ENCODE results near the gene IGF2BP2. TPM values are rescaled to one million over a fixed set of nuclear protein-coding genes. Genes with fewer than 3 reads are reported as not detected.
A peak's percentile ranks its signal among the peaks of the same experiment; 100 is the strongest.

The IGF2BP2 gene
- total RNA-seq, 1 donor from 2014 or later = 187 TPM

GRCh38 chr3:185828755-185829154 lies 3.9 kb upstream of the IGF2BP2 start:
- Mint-ChIP-seq H3K9me3 (ENCODE audit: low read depth) (peaks cover 12% of the 10 kb centered on the region), H3K4me1 (ENCODE audit: low read depth) (peaks cover 15% of the 10 kb centered on the region)

DNA sequence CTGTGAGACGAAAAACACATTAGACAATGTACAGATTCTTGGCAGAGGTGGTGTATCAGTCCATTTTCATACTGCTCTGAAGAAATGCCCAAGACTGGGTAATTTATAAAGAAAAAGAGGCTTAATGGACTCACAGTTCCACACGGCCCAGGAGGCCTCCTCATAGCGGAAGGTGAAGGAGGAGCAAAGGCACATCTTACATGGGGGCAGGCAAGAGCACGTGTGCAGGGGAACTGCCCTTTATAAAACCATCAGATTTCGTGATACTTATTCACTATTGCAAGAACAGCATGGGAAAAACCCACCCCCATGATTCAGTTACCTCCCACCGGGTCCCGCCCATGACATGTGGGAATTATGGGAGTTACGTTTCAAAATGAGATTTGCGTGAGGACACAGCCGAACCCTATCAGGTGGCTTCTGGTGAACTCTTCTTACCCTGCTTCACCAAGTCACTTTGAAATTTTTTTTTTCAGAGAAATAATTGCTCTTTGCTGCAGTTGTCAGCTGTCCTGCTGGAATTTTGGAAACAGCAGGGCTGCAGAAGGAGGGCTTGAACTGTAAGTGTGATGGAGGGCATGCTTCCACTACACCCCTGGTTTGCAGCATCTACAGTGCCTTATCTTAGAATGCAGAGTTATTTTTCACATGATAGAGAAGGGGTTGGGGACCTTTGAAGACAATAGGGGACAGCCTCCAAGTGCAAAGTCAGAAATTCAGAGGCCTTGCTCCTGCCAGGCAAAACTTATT lies 2.9 kb upstream of the IGF2BP2 start:
- no peaks in the 10 kb centered on the region for H3K27me3 Mint-ChIP-seq
- peak overlapping the region; percentile 37 for H3K27ac Mint-ChIP-seq
- H3K4me1 Mint-ChIP-seq (ENCODE audit: low read depth) = peaks cover 15% of the 10 kb centered on the region
- peaks cover 29% of the 10 kb centered on the region for H3K36me3 Mint-ChIP-seq (ENCODE audit: insufficient read depth)
- DNase-seq (ENCODE audit: low spot score, unreplicated experiment) = no peak
- TF ChIP-seq, protein P1, sequence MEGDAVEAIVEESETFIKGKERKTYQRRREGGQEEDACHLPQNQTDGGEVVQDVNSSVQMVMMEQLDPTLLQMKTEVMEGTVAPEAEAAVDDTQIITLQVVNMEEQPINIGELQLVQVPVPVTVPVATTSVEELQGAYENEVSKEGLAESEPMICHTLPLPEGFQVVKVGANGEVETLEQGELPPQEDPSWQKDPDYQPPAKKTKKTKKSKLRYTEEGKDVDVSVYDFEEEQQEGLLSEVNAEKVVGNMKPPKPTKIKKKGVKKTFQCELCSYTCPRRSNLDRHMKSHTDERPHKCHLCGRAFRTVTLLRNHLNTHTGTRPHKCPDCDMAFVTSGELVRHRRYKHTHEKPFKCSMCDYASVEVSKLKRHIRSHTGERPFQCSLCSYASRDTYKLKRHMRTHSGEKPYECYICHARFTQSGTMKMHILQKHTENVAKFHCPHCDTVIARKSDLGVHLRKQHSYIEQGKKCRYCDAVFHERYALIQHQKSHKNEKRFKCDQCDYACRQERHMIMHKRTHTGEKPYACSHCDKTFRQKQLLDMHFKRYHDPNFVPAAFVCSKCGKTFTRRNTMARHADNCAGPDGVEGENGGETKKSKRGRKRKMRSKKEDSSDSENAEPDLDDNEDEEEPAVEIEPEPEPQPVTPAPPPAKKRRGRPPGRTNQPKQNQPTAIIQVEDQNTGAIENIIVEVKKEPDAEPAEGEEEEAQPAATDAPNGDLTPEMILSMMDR (IDR thresholded peaks at IDR 0.05; ENCODE audit: unreplicated experiment) = no peak
- no peak overlapping the region for H3K4me3 Mint-ChIP-seq (ENCODE audit: low read depth)
- H3K9me3 Mint-ChIP-seq (ENCODE audit: low read depth) = peaks cover 12% of the 10 kb centered on the region

More at GRCh38 chr3:185828755-185829154, 3.9 kb upstream of the IGF2BP2 start:
- Mint-ChIP-seq H3K36me3 (ENCODE audit: insufficient read depth) (peaks cover 29% of the 10 kb centered on the region), H3K27ac (no peak overlapping the region), H3K4me3 (ENCODE audit: low read depth) (no peak overlapping the region), H3K27me3 (no peaks in the 10 kb centered on the region)
- DNase-seq (ENCODE audit: low spot score, unreplicated experiment) = no peak
- TF ChIP-seq, protein P1 (IDR thresholded peaks at IDR 0.05; ENCODE audit: unreplicated experiment) = no peak

- Mint-ChIP-seq H3K4me1 (ENCODE audit: low read depth) (peaks cover 25% of the 10 kb centered on the region), H3K27ac (peak overlapping the region; percentile 91), H3K36me3 (ENCODE audit: insufficient read depth) (peaks cover 26% of the 10 kb centered on the region), H3K4me3 (ENCODE audit: low read depth) (peak overlapping the region; percentile 85), H3K27me3 (no peaks in the 10 kb centered on the region), H3K9me3 (ENCODE audit: low read depth) (peaks cover 8% of the 10 kb centered on the region)
- TF ChIP-seq, protein P1 (IDR thresholded peaks at IDR 0.05; ENCODE audit: unreplicated experiment) = no peak
- peak; percentile 47 for DNase-seq (ENCODE audit: low spot score, unreplicated experiment)
Observed at GRCh38 chr3:185825639-185826481, 1.0 kb upstream of the IGF2BP2 start.

DNA sequence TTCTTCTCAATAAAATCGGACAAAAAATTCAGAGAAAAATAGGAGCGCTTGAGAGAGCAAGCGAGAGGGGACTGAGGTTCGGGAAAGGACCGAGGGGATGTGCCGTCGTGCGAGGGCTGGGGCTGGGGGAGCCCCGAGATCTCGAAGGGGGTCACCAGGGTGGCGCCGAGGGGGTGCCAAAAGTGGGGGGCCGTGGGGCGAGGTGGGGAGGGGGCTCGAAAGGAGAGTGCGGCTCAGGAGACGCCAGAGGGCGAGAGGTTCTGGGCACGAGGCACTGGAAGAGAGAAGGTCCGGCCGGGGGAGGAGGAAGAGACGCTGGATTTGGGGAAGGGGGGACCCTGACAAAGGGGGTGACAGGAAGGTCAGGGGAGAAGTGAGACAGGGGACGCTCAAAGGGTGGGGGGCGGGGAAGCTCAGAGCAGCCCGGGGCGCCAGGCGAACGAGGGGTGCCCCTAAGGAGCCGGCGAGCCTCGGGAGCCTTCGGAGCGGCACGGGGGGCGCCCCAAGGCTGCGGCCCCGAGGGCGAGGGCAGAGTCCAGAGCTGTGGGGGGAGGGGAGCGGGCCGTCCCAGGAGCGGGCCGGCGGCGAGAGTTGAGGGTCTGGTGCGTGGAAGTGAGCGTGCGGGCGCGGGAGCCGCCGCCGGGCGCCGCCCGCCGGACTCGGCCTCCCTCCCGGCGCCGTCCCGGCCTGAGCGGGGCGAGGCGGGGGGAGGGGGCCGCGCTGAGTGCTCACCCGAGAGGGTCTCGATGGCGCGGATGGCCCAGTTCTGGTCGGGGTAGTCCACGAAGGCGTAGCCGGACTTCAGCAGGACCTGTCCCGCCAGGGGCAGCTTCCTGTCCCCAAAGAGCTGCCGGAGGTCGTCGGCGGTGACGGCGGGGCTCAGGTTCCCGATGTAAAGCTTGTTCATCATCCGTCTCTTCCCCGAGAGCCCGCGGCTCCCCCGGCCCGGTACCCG lies 514 bp downstream of the IGF2BP2 start:
- H3K27me3 Mint-ChIP-seq = no peaks in the 10 kb centered on the region
- H3K27ac Mint-ChIP-seq = peak overlapping the region; percentile 99
- DNase-seq (ENCODE audit: low spot score, unreplicated experiment) = peak; percentile 35
- H3K4me1 Mint-ChIP-seq (ENCODE audit: low read depth) = peaks cover 36% of the 10 kb centered on the region
- peak overlapping the region; percentile 93 for H3K4me3 Mint-ChIP-seq (ENCODE audit: low read depth)
- H3K36me3 Mint-ChIP-seq (ENCODE audit: insufficient read depth) = peaks cover 16% of the 10 kb centered on the region
- no peaks in the 10 kb centered on the region for H3K9me3 Mint-ChIP-seq (ENCODE audit: low read depth)
- TF ChIP-seq, protein P1 (IDR thresholded peaks at IDR 0.05; ENCODE audit: unreplicated experiment) = no peak
